GM18511 (cell line): ENCODE results near the gene RASSF5.
A peak's percentile ranks its signal among the peaks of the same experiment; 100 is the strongest.

Experiments
- ATAC-seq: cut with Tn5 transposase; IDR thresholded peaks from one replicate; pipeline ENCODE4 v1.9.1; 2021; ENCODE audit warnings: mild to moderate bottlenecking, moderate library complexity; ENCODE audit not compliant: unreplicated experiment

The RASSF5 gene

DNA sequence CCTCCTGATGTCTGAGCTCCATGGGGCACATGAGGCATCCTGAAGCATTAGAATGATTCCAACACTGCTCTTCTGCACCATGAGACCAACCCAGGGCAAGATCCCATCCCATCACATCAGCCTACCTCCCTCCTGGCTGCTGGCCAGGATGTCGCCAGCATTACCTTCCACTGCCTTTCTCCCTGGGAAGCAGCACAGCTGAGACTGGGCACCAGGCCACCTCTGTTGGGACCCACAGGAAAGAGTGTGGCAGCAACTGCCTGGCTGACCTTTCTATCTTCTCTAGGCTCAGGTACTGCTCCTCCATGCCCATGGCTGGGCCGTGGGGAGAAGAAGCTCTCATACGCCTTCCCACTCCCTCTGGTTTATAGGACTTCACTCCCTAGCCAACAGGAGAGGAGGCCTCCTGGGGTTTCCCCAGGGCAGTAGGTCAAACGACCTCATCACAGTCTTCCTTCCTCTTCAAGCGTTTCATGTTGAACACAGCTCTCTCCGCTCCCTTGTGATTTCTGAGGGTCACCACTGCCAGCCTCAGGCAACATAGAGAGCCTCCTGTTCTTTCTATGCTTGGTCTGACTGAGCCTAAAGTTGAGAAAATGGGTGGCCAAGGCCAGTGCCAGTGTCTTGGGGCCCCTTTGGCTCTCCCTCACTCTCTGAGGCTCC lies 11.1 kb upstream of the RASSF5 start:
- ATAC-seq: peak; percentile 72

DNA sequence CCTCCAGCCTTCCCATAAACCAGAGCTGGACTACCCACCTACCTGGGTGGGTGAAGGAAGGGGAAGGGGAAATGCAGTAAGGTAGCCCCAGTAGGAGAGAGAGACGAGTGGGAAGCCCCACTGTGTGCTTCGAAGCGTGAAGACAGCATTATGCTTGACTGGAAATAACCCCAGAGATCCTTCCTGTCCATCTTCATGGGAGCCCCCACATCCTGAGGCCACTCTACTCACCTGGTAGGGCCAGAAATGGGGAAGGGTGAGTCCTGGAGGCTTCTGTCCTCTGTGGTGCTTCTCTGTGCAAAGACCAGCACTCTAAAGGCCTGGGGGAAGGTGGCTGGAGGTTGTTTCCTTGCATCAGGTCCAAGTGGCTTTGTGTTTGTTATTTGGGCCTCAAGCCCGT lies 10.0 kb upstream of the RASSF5 start:
- ATAC-seq: no peak

DNA sequence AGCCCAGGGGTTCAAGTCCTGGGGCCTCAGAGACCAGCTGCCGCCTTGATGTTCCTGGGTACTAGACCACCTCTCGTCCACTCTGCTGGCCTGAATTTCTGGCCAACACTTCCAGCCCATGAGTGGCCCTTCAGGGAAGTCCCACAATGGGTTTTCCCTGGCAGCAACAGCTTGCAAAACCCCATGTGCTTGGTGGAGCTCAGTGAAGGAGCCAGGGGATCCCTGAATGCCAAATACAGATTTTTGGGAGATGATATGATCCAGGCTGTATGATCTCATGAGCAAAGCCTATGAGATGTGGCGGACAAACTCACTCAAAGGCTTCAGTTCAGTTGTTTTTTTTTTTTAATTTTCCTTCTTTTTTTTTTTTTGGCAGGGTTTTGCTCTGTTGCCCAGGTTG lies 9.6 kb upstream of the RASSF5 start:
- ATAC-seq: no peak

DNA sequence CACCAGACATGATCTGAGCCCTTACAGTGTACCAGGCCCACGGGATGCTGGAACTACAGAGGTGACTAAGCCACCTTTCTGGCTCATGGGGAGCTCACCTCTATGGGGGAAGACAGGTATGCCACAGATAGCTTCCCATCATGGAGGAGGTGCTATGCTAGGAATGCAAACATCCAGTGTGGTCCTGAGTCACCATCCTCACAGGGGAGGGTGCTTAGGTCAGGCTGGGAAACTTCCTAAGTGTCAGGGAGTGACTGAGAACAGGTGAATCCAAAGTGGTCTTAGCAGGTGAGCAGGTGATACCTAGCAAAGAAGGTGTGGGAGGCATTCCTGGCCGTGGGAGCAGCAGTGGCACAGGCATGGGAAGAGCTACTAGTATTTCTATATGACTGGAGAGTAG lies 8.6 kb upstream of the RASSF5 start:
- ATAC-seq: no peak

DNA sequence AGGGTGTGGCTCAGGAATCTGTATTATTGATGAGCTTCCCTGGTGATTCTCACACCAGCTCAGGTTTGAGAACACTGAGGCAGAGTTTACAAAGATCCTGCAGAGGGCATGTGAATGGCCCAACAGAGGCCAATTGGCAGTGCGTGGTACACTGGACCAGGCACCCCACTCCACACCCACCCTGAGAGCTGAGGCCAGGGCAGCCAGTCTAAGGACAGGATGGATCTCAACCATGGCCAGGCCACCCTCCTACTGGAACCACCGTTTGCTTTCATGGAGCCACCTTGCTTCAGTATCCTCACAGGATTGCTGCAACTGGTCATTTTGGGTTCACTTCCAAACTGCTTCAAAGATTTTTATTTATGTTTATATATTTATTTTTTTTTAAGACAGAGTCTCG lies 7.3 kb upstream of the RASSF5 start:
- ATAC-seq: no peak

DNA sequence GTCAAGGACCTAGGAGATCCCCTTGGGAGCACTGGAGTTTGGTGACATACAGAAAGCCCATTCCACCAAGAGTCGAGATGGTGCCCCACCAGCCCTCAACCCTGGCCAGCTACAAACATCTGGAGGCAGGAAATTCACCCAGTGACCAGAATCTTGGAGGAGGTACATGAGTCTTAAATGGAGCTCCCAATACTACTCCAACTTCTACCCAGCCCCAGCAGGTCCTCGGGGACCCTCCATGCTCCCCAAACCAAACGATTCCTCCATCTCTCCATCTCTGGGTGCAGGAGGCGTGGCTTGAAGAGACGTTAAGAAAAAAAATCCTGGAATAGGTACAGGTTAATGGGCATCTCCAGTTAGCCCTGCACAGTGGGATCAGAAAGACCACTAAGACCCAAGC lies 5.5 kb upstream of the RASSF5 start:
- ATAC-seq: no peak

DNA sequence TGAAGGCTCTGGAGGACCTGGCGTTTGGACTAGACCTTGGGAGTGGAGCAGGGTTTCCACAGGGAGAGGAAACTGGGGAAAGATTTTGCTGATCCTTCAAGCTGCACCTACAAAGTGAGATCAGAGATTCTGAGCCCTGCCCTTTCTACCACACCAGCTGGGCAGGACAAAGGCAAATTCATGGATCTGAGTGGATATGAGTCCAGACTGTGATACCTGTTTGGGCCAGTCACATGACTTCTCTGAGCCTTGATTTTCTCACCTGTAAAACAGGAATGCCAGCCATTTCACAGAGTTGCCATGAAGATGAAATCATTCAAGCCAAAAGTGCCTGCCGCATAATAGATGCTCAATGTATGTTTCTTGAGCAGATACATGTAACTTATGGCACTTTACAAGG lies 4.9 kb upstream of the RASSF5 start:
- ATAC-seq: no peak

DNA sequence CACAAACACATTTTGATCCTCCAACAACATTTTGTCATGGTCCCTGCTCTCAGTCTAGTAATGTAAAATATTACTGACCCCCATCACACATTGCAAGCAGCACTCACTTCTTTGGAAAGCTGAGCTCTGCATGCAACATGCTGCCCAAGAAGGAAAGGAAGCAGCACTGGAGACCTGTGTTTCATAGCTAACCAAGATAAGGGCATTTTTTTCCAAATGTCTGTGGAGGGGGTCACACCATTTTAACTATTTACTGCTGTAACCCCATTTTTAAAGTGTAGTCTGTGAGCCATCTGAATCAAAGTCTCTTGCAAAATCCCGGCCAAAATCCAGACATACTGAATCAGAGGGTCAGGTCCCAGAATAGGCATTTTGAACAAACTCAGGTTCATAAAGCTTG lies 4.5 kb upstream of the RASSF5 start:
- no peak for ATAC-seq

DNA sequence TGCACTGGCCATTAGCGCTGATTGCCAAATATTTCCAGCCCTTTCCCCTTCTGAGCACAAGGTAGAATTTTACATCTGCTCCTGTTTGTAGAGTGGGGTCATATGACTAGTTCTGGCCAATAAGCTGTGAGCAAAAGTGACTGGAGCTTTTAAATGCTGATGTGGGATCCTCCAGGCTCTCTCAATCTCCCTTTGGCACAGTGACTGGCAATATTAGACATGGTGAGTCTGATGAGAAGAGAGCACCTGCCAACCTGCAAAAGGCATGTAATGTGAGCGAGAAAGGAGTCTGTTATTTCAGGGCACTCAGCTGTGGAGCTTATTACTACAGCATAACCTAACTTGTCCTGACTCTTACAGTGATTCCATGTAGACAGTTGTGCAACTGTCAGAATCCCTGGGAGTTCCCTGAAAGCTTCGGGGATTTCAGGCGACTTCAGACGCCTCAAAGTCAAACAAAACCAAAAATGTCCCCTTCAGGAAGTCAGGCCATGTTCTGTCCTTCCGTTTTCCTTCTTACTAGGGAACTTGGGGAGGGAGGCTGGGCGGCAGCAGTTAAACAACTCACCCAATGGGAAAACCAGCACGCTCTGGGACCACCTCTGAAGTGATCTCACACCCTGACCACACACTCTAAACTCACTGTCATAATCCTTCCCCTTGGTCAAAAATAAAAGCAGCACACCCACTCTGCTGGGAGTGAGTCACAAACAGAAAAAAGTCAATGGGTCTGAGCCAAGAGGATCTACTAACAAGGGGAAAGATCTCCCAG lies 3.6 kb upstream of the RASSF5 start:
- ATAC-seq: peak; percentile 69

DNA sequence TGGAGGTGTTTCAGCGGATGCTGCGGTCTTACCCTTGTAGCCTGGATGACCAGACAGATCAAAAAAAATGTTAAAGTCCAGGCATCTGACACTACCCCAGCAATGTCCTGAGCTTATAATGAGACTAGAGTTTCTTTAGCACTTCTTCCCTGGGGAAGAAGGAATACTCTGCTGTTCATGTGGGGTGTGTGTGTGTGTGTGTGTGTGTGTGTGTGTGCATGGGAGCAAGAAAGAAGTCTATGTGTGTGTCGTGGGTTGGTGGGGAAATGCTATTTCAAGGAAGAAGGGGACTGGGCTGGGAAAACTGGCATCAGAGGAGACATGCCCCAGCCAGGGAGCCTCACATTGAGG lies 3.0 kb upstream of the RASSF5 start:
- ATAC-seq: no peak

DNA sequence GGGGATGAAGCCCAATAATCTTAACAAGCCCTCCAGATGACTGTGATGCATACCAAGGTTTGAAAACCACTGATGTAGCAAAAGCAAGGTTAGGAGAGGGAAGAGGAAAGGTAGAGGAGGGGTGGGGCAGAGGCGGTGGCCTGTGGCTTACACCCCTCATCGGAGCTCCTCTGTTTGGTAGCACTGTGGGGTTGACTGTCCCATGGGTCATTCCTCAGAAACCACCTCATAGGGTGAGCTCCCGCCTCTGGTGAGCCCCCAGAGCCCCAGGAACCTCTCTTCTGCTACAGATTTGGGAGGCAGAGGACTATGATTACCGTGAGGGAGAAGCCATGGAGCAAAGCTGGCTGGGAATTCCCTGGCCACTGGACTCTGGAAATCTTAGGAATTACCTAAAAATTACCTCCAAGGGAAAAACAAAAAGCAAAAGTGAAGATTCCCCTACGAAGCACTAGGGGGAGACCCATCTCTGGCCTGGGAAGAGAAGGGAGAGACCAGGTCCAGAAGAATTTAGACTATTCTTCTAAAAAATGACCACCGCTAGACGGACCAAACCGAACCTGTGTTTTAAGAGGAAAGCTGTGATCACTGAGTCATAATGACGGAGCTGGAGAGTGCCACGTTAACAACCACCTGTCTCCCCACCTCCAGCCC lies 1.5 kb upstream of the RASSF5 start:
- ATAC-seq: no peak

DNA sequence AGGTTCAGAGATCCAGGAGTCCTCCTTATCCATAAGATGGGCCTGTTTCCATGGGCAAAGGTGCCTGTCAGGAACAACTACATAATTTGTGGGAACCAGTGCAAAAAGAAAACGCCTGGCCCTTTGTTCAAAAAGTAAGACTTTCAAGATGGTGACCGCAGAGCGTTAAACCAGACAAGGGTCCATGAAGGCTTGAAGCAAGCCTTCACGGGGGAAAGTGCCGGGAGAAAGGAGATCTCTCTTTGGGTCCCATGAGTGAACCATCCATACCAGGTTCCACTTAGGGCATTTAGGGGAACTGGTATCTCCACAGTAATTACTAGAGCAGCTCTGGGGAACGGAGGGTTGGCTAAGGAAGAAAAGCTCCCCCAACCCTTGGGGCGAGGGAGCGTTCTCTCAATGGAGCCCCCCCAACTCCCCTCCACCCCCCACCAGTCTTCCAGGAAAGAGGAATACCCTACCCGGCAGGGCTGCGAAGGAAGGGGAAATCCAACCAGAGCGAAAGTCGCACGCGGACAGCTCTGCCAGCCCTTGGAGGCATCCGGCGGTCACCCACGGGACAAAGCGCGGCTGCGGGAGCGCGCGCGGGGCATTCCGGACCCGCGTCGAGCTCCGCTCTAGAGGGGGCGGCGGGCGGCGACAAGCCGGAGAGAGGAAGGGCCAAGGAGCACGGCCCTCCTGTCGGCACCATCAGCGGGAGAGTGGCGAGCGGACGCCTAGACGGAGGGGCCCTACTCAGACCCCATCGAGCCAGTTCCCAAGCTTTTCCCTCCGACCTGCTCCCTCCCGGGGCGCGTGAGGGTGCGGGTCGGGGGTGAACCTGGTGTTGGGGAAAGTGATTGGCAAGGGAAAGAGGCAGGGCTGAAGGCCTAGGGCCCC lies 687 bp upstream of the RASSF5 start:
- ATAC-seq: peak; percentile 29

DNA sequence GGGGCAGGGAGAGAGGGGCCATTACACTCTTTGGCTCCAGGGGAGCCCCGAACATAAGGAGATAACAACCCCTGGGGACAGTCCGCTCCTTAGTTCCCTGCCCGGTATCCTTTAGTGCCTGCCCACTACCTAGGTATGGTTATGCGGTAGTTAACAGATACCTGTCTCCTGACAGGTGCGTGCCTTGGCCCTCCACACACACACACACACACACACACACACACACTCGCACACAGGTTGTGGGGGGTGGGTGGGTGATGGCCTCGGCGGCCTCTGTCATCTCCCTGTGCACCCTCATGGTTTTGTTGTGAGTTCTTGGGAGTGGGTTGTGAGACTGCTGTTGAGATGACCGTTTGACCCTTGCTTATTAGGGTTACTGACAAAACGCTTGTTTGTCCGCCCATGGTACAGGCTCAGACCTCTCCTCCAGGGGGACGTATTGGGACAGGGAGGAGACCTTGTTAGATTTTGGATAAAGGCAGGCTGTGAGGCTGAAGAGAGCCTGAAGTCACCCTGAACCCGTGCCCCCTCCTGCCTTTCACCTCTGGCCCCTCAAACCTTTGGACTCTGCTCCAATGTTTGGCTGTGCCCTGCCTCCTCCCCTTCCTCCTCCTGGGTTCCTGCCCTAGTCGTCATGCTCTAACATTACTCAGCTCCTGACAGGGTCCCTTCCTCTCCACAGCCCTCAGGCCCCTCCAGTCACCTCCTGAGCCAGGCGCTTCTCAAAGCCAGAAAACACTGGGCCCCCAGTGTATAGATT lies 979 bp downstream of the RASSF5 start:
- no peak for ATAC-seq

DNA sequence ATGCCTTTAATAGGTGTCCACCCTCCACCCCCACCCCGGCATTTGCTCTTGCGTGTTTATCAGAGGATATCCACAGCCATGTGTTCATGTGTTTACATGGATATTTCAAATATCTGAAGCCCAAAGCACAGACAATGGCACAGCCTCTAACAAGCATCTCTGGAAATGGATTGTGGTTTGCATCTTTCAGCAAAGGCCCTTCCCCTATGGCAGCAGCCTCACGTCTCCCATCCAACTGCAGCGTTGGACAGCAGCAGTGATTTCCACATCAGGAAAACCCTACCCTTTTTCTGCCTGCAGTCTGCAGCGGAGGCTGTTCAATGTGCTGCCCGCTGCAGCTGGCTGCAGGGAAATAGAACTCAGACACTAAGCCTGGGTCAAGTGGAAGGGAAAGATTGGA lies 1.6 kb downstream of the RASSF5 start:
- ATAC-seq: no peak

DNA sequence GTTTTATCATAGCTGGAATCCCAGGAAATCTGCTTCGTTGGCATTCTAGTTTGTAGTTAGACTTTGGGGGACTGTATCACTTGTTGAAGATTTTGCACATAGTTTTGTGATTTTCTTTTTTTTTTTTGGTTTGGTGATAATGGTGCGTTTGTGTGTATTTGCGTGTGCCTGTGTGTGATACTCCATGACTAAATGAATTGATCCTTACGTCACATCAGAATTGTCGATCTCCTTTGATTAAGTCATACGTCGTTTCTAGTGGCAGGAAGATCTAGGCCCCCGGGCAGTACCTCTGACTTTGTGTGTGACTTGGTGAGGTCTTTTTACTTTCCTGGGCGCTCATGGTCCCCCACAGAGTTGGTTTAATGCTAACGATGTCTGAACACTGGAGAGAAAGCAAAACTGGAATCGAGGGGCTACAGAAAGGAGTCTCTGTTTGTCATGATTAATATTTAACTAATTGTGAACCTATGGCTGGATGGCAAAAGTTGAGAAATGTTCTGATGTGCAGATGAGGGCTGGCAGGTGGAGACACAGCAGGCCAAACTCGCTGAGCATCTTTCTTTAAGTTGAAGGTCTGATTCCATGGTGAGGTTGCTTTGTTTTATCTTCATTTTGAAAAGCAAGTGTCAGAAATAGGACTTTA lies 2.4 kb downstream of the RASSF5 start:
- ATAC-seq: no peak

DNA sequence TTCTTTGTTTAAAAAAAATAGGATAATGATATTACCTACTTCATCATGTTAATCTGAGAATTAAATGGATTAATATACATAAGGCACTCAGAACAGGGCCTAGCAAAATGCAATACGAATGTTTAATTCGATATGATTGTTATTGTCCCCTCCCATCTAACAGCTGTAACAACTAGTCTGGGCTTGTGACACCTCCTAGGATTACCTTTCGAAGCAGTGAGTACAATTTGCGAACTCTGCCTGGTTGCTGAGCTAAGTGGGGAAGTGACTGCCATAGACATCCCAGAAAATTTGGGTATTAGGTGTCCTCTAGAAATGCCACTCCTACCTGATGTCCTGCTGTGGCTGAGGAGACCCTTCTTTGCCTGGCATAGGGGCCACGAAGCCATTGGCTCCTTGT lies 3.0 kb downstream of the RASSF5 start:
- no peak for ATAC-seq

DNA sequence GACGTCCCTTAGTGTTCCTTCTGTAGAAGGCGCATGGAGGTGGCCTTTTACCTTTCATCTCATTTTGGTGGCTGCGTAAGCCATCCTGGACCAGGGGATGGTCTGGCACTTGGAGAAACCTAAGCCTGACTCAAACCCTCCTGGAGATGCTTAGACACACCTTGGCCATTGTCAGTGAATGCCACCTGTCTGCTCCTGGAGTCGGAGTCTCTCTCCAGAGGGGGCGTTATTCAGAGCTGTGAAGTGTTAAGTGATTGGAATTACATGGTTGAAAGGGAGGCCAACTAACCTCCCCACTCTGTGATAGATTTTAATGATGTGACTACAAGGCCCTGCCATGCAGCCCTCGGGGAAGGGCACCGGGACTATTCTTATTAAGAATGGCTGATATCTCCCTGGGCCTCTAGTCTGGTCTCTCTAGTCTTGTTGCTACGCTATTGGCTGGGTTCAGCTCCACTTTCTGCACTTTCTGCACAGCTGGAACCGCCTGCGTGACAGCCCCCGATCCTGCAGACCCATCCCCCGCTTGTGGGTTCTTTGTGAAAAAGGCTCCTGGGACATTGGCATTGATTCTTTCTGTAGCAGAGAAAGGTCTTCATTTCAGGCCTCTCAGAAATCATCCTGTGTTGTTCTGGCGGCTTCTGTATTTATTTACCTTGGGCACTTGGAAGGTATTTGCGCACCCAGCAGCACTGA lies 4.2 kb downstream of the RASSF5 start:
- no peak for ATAC-seq

DNA sequence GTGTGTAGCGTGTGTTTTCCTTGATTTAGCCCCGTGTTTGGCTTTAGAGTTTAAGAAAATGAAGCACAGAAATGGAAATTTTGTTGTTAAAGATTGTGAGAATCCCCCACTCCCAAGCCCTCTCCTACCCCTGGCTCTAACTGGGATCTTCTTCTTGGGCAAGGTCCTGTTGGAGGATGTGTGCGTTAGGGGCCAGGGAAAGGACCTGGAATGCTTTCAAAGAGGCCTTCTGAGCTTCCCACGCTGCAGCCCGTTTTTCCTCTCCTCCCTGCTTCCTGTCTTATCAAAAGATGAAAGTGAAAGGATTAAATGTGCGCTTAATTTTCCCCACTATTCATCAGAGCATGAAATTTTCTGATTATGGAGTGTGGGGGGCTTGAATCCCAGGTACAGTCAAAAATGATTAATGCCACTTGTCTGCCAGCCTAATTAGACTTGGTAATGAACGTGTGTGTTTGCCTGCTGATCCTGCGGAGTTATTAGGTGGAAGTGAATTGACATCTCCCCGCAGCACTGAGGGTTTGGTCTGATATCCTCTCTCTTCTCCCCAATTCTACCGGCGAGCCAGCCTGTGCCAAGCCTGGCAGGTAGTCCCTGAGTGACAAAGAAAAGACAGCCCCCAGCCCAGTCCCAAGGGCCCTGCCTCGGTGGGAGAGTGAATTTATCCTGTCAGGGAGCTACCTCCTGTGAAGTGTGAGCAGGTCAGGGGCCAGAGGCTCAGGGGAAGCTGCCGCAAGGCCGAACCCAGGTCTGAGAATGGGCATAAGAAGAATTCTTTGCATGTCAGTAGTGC lies 4.9 kb downstream of the RASSF5 start:
- ATAC-seq: no peak

DNA sequence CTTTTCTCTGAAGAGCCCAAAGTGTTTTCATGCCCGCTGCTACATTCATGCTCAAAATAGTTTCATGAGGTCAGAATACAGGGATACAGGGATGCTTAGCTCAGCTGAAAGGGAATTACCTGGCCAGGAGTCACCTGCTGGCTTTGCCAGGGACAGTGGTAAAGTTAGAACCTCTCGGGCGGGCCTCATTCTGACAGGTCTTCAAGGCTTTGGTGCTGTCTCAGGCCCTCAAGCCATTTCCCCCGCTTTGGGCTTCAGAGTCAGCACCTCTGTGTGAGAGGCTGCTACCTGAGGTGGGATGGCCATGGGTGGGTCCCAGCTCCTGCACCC lies 5.5 kb downstream of the RASSF5 start:
- no peak for ATAC-seq
